SU-DHL-6 (cell line): ENCODE data around the gene ZBTB38.

ENCODE experiments used
- H2AFZ ChIP-seq: fragments of 200-600 bp; sonication (generic); 2 replicates; pipeline ENCODE4 v1.6.1; 2014; ENCODE audit warnings: low read depth, mild to moderate bottlenecking, moderate library complexity, mixed read lengths, antibody characterized with exemption, low read length; ENCODE audit not compliant: severe bottlenecking
- H3F3A ChIP-seq: fragments of 200-600 bp; shearing (Covaris generic); 2 replicates; pipeline ENCODE4 v1.6.0; 2016; ENCODE audit warnings: antibody characterized with exemption, mild to moderate bottlenecking; ENCODE audit not compliant: insufficient read depth
- H3K27ac ChIP-seq: fragments of 200-600 bp; sonication (generic); 2 replicates; pipeline ENCODE4 v1.5.1; 2016; ENCODE audit warnings: low read depth, mild to moderate bottlenecking, low read length, moderate library complexity, mixed read lengths
- H3K27me3 ChIP-seq: fragments of 200-600 bp; sonication (generic), shearing (Covaris generic); 2 replicates; pipeline ENCODE4 v1.6.0; 2014; ENCODE audit warnings: mild to moderate bottlenecking, low read length
- H3K36me3 ChIP-seq: fragments of 200-600 bp; sonication (generic); 2 replicates; pipeline ENCODE4 v1.6.1; 2014; ENCODE audit warnings: mild to moderate bottlenecking, low read length, mixed read lengths
- H3K4me2 ChIP-seq: fragments of 300-600, 200-600 bp; shearing (Covaris generic), sonication (generic); 2 replicates; pipeline ENCODE4 v1.6.0; 2014; ENCODE audit warnings: low read length, low read depth, mild to moderate bottlenecking; ENCODE audit not compliant: poor library complexity, severe bottlenecking
- H3K4me3 ChIP-seq: fragments of 200-600 bp; sonication (generic); 2 replicates; pipeline ENCODE4 v1.5.1; 2014; ENCODE audit warnings: antibody characterized with exemption, low read length, mild to moderate bottlenecking, mixed read lengths; ENCODE audit not compliant: insufficient read depth, poor library complexity, severe bottlenecking
- H3K79me2 ChIP-seq: fragments of 200-600 bp; sonication (generic); 2 replicates; pipeline ENCODE4 v1.6.1; 2014; ENCODE audit warnings: mild to moderate bottlenecking, low read length, moderate library complexity; ENCODE audit not compliant: insufficient read depth
- H3K9ac ChIP-seq: fragments of 200-600 bp; sonication (generic); 2 replicates; pipeline ENCODE4 v1.7.0; 2014; ENCODE audit warnings: mild to moderate bottlenecking, low read length
- H3K9me2 ChIP-seq: fragments of 200-600 bp; sonication (generic); replicated peaks from 2 replicates; pipeline ENCODE4 v1.6.1; 2014; ENCODE audit warnings: low read length; ENCODE audit not compliant: insufficient read depth
- H3K9me3 ChIP-seq: fragments of 200-600 bp; sonication (generic); 2 replicates; pipeline ENCODE4 v1.6.1; 2014; ENCODE audit warnings: low read length, mixed read lengths; ENCODE audit not compliant: insufficient read depth
- H4K20me1 ChIP-seq: fragments of 200-600 bp; sonication (generic); 2 replicates; pipeline ENCODE4 v1.6.1; 2014; ENCODE audit warnings: low read depth, mild to moderate bottlenecking, antibody characterized with exemption, low read length, moderate library complexity, mixed read lengths
- EZH2phosphoT487 ChIP-seq: fragments of 200-600 bp; sonication (generic), shearing (Covaris generic); conservative IDR thresholded peaks from 2 replicates; pipeline ENCODE4 v1.6.1; 2018; ENCODE audit warnings: mild to moderate bottlenecking, antibody characterized with exemption, low read length, moderate library complexity, mixed read lengths
- TF ChIP-seq, protein P1 (sequence below): fragments of 200-600 bp; sonication (generic); IDR thresholded peaks from one replicate; pipeline ENCODE4 v1.5.1; 2017; ENCODE audit warnings: antibody characterized with exemption, mild to moderate bottlenecking, low read length, moderate library complexity; ENCODE audit not compliant: insufficient read depth, poor library complexity, severe bottlenecking

ZBTB38 gene

DNA sequence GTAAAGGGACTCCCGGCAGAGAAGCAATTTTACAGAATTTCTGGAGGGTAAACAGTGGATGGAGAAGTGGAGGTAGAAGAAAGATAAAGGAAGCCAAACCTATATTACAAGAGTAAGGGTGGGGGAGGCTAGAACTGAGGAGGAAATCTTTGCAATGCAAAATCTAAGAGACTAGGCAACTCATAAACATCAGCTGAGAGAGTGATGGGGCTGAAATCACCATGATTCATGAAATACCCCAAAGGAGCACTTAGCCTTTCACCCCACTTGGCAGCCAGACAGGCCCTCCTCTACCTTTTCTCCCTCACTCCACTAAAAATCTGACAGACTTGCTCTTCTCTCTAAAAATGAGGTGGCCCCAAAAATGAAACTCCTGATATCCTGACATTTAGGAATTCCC, 19.5 kb upstream of the ZBTB38 start:
- H3K9me2 ChIP-seq = no peaks in the 10 kb centered on the region
- no peak overlapping the region for H3K27ac ChIP-seq
- no peak overlapping the region for H3K9ac ChIP-seq
- H3K9me3 ChIP-seq = no peaks in the 10 kb centered on the region
- no peak for TF ChIP-seq EZH2phosphoT487
- TF ChIP-seq, protein P1, sequence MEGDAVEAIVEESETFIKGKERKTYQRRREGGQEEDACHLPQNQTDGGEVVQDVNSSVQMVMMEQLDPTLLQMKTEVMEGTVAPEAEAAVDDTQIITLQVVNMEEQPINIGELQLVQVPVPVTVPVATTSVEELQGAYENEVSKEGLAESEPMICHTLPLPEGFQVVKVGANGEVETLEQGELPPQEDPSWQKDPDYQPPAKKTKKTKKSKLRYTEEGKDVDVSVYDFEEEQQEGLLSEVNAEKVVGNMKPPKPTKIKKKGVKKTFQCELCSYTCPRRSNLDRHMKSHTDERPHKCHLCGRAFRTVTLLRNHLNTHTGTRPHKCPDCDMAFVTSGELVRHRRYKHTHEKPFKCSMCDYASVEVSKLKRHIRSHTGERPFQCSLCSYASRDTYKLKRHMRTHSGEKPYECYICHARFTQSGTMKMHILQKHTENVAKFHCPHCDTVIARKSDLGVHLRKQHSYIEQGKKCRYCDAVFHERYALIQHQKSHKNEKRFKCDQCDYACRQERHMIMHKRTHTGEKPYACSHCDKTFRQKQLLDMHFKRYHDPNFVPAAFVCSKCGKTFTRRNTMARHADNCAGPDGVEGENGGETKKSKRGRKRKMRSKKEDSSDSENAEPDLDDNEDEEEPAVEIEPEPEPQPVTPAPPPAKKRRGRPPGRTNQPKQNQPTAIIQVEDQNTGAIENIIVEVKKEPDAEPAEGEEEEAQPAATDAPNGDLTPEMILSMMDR = no peak
- H3K36me3 ChIP-seq = no peaks in the 10 kb centered on the region
- no peak overlapping the region for H2AFZ ChIP-seq
- no peak overlapping the region for H3K4me2 ChIP-seq
- no peaks in the 10 kb centered on the region for H4K20me1 ChIP-seq
- H3K27me3 ChIP-seq = no peaks in the 10 kb centered on the region
- no peak overlapping the region for H3K4me3 ChIP-seq
- H3F3A ChIP-seq = no peaks in the 10 kb centered on the region
- H3K79me2 ChIP-seq = no peaks in the 10 kb centered on the region

GRCh38 chr3:141349711-141350110, 18.6 kb upstream of the ZBTB38 start:
- Histone ChIP-seq H4K20me1 (no peaks in the 10 kb centered on the region), H3K9me3 (no peaks in the 10 kb centered on the region), H3K9me2 (no peaks in the 10 kb centered on the region), H3K79me2 (no peaks in the 10 kb centered on the region), H3K4me3 (no peak overlapping the region), H3K27me3 (no peaks in the 10 kb centered on the region), H3K9ac (no peak overlapping the region), H2AFZ (no peak overlapping the region), H3K4me2 (no peak overlapping the region), H3F3A (no peaks in the 10 kb centered on the region), H3K36me3 (no peaks in the 10 kb centered on the region), H3K27ac (no peak overlapping the region)
- no peak for TF ChIP-seq EZH2phosphoT487
- TF ChIP-seq, protein P1 = no peak

DNA sequence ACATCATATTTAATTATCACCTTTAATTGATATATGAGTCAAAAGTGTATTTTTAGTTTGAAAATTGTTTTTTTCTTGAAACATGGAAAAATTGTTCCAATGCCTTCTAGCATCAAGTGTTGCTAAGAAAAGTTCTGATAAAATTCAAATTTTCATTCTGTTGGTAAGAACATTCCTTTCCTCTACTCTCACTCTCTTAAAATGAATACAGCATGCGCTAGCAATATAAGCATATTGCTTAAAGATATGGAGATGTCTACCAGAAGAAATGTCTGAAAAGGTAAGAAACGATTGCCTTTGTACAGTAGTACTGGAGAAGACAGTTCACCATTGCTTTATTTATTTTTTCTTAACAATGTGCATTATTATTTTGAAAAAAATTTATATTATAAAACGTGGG, 17.6 kb upstream of the ZBTB38 start:
- no peaks in the 10 kb centered on the region for H3K9me2 ChIP-seq
- H3K79me2 ChIP-seq = no peaks in the 10 kb centered on the region
- H2AFZ ChIP-seq = no peak overlapping the region
- no peaks in the 10 kb centered on the region for H3F3A ChIP-seq
- H3K27ac ChIP-seq = no peak overlapping the region
- H3K27me3 ChIP-seq = no peaks in the 10 kb centered on the region
- no peak overlapping the region for H3K9ac ChIP-seq
- H3K4me2 ChIP-seq = no peak overlapping the region
- no peak overlapping the region for H3K4me3 ChIP-seq
- H4K20me1 ChIP-seq = no peaks in the 10 kb centered on the region
- TF ChIP-seq, protein P1 = no peak
- no peak for TF ChIP-seq EZH2phosphoT487
- no peaks in the 10 kb centered on the region for H3K9me3 ChIP-seq
- H3K36me3 ChIP-seq = no peaks in the 10 kb centered on the region
